HG02970 (cell line): ENCODE data around the gene C1orf87.

ENCODE experiments used
- ATAC-seq: cut with Tn5 transposase; IDR thresholded peaks from one replicate; pipeline ENCODE4 v1.9.1; 2021; ENCODE audit warnings: mild to moderate bottlenecking, moderate library complexity, moderate number of reproducible peaks; ENCODE audit not compliant: unreplicated experiment, low FRiP score

Gene C1orf87

GRCh38 chr1:60065199-60065598 lies 8.4 kb downstream of the C1orf87 start:
- no peak for ATAC-seq

- no peak for ATAC-seq
These were observed 10.0 kb downstream of the C1orf87 start for GRCh38 chr1:60063561-60063960.

GRCh38 chr1:60059468-60059867 lies 14.1 kb downstream of the C1orf87 start:
- no peak for ATAC-seq

GRCh38 chr1:60055336-60055735 lies 18.2 kb downstream of the C1orf87 start:
- no peak for ATAC-seq

GRCh38 chr1:60054374-60054773 lies 19.2 kb downstream of the C1orf87 start:
- ATAC-seq = no peak

- ATAC-seq = no peak
These were observed 21.0 kb downstream of the C1orf87 start for GRCh38 chr1:60052601-60053000.

- no peak for ATAC-seq
These were observed 22.4 kb downstream of the C1orf87 start for GRCh38 chr1:60051191-60051590.

- no peak for ATAC-seq
These were observed 24.4 kb downstream of the C1orf87 start for GRCh38 chr1:60049188-60049587.

GRCh38 chr1:60044881-60045280 lies 28.7 kb downstream of the C1orf87 start:
- ATAC-seq = no peak

GRCh38 chr1:60041783-60042182 lies 31.8 kb downstream of the C1orf87 start:
- ATAC-seq = no peak

- ATAC-seq = no peak
These were observed 35.9 kb downstream of the C1orf87 start for GRCh38 chr1:60037669-60038068.

GRCh38 chr1:60036856-60037460 lies 36.6 kb downstream of the C1orf87 start:
- no peak for ATAC-seq

GRCh38 chr1:60035921-60036320 lies 37.6 kb downstream of the C1orf87 start:
- ATAC-seq = no peak

GRCh38 chr1:60034999-60035398 lies 38.6 kb downstream of the C1orf87 start:
- ATAC-seq = no peak

GRCh38 chr1:60033066-60033465 lies 40.5 kb downstream of the C1orf87 start:
- ATAC-seq = no peak

- ATAC-seq = no peak
These were observed 42.4 kb downstream of the C1orf87 start for GRCh38 chr1:60031146-60031545.

- ATAC-seq = no peak
These were observed 48.0 kb downstream of the C1orf87 start for GRCh38 chr1:60025552-60025951.

GRCh38 chr1:60017508-60018205 lies 55.9 kb downstream of the C1orf87 start:
- no peak for ATAC-seq

- ATAC-seq = no peak
These were observed 62.9 kb downstream of the C1orf87 start for GRCh38 chr1:60010690-60011089.

- no peak for ATAC-seq
These were observed 65.1 kb downstream of the C1orf87 start for GRCh38 chr1:60008500-60008899.

- no peak for ATAC-seq
These were observed 72.9 kb downstream of the C1orf87 start for GRCh38 chr1:60000625-60001024.

- ATAC-seq = no peak
These were observed 73.8 kb downstream of the C1orf87 start for GRCh38 chr1:59999746-60000145.
